GM12892 (cell line): Measurements from ENCODE around the gene JARID2.
A peak's percentile ranks its signal among the peaks of the same experiment; 100 is the strongest.

Experiments
- DNase-seq: peaks from one replicate; pipeline ENCODE4 v3.0.0; 2011; ENCODE audit not compliant: insufficient read length
- FAIRE-seq: peaks from 2 replicates; lab custom pipeline; 2011; peaks lifted over from hg19 to GRCh38; lab: Jason Lieb, UNC
- POLR2A ChIP-seq: IDR thresholded peaks from 2 replicates; pipeline ENCODE4 v1.6.1; 2011; ENCODE audit warnings: low read depth, low read length, control low read depth
- POLR2AphosphoS5 ChIP-seq: IDR thresholded peaks from 2 replicates; pipeline ENCODE4 v1.6.1; 2011; ENCODE audit warnings: low read depth, low read length, control low read depth
- TAF1 ChIP-seq: IDR thresholded peaks from 2 replicates; pipeline ENCODE4 v1.6.1; 2011; ENCODE audit warnings: low read depth, mild to moderate bottlenecking, control low read depth, low read length, borderline replicate concordance

JARID2 gene

GRCh38 chr6:15336900-15337560 lies 91.2 kb downstream of the JARID2 start:
- TF ChIP-seq POLR2A = no peak
- no peak for TF ChIP-seq POLR2AphosphoS5
- no peak for TF ChIP-seq TAF1
- no peak for DNase-seq
- peak; percentile 46 for FAIRE-seq

DNA sequence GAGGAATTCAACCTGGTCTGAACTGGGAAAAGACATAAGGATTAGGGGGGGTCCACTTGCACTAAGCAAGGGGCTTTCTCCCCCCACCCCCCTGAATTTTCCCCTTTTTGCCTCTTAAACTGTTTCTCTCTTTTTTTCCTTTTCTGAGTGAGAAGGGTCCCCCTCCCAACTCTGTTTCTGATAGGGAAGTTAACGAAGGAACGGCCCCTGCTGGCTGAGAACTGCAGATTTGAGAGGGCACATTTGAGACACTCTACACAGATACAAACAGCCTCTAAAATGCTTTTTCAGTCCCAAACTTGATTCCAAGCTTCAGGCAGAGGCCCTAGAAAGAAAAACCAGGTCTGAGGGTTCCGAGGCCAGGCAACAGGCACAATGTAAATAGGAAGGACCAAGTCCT lies 91.7 kb downstream of the JARID2 start:
- TF ChIP-seq POLR2AphosphoS5 (no peak), TAF1 (no peak), POLR2A (no peak)
- FAIRE-seq = no peak

GRCh38 chr6:15338476-15338875 lies 92.6 kb downstream of the JARID2 start:
- DNase-seq = no peak
- no peak for FAIRE-seq
- TF ChIP-seq TAF1 (no peak), POLR2A (no peak), POLR2AphosphoS5 (no peak)

More for the DNA sequence above, 91.7 kb downstream of the JARID2 start:
- no peak for DNase-seq

DNA sequence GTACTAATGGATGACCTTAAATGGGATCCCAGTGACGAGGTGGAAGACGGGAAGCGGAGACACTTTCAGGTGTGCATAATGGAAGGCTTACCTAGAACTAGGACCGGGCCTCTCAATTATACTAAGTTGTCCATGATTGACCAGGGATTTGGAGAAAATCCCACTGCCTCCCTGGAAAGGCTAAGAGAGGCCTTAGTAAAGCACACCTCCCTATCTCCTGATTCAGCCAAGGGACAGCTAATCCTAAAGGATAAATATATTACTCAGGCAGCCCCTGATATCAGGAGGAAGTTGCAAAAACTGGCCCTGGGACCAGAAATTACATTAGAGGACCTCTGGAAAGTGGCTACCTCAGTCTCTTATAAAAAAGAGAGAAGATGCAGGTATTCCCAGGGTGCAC lies 93.2 kb downstream of the JARID2 start:
- TF ChIP-seq TAF1 = no peak

GRCh38 chr6:15340105-15340601 lies 94.3 kb downstream of the JARID2 start:
- TF ChIP-seq POLR2A (no peak), TAF1 (no peak), POLR2AphosphoS5 (no peak)
- FAIRE-seq (peak; percentile 51), DNase-seq (no peak)

More for the DNA sequence above, 93.2 kb downstream of the JARID2 start:
- no peak for FAIRE-seq
- no peak for DNase-seq

DNA sequence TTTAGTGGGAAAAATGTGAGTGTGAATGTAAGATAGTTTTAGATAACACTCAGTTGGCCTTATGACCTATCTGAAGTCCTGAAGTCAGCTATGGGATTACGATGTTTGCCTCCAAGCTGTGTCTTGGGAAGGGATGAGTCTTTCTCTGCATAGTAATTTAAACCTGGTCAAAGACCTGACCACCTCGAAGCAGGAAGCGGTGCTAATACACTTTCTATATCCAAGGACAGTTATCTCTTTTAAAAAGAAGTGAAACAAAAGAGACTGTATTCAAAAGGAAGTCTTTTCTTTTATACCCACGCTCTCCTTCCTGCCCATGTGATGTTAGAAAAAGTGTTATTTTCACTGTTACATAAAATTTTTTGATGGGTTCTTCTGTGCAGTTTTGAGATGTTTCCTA lies 94.9 kb downstream of the JARID2 start:
- TF ChIP-seq POLR2A = no peak
- no peak for TF ChIP-seq TAF1
- DNase-seq (no peak), FAIRE-seq (peak; percentile 78)

- TF ChIP-seq TAF1 = no peak
- TF ChIP-seq POLR2A = no peak
- TF ChIP-seq POLR2AphosphoS5 = no peak
- no peak for DNase-seq
- no peak for FAIRE-seq
Measured at GRCh38 chr6:15341311-15342001, 95.6 kb downstream of the JARID2 start.

GRCh38 chr6:15342114-15342513 lies 96.2 kb downstream of the JARID2 start:
- FAIRE-seq (peak; percentile 56), DNase-seq (no peak)
- TF ChIP-seq TAF1 (no peak), POLR2A (no peak), POLR2AphosphoS5 (no peak)

GRCh38 chr6:15343490-15344191 lies 97.8 kb downstream of the JARID2 start:
- TF ChIP-seq POLR2AphosphoS5 (no peak), POLR2A (no peak), TAF1 (no peak)
- peak; percentile 62 for FAIRE-seq
- no peak for DNase-seq

DNA sequence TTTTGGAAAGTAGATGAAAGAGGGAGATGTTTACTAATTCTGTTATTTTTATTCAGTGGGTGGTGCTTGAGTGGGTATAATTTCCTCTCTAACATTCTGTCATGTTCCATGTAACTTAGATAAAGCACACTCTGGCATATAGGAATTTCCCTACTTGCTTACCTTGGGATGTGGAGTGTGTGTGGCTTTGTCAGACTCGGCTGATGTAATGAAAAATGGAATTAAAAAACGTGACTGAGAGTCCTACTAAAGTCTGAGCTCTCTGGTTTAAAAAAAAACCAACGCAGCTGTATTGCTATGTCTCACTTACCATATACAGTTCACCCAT lies 98.3 kb downstream of the JARID2 start:
- TF ChIP-seq POLR2A (no peak), TAF1 (no peak), POLR2AphosphoS5 (no peak)
- FAIRE-seq (no peak), DNase-seq (no peak)

DNA sequence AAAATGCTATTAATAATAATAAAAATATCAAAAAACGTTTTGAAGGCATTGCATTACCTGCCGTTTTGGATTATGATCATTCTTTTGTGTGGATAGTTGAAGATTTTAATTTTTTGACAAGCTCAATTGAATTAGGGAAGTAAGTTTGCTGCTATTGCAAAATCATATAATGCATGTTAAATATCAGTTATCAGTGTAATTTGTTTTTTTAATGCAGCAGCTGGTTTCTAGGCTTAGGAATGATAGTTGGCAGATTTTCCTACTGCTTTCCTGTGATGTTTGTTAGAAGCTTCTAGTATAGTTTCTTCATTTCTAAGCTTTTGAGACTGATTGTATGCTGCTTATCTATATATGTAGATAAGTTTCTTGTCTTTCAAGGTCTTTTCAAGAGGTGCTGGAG lies 99.0 kb downstream of the JARID2 start:
- no peak for FAIRE-seq
- DNase-seq = no peak
- no peak for TF ChIP-seq POLR2A
- no peak for TF ChIP-seq POLR2AphosphoS5
- TF ChIP-seq TAF1 = no peak
